Umbilical cord (tissue), 2 donors: ENCODE measurements around the gene MCM3AP. TPM values are rescaled to one million over a fixed set of nuclear protein-coding genes. Genes with fewer than 3 reads are reported as not detected.

Experiments used
- DNase-seq: peaks from one replicate; pipeline ENCODE4 v3.0.0-alpha.2; 2015; ENCODE audit warnings: low spot score
- total RNA-seq: library from RNA; depleted of rRNA; stranded (reverse); fragments of >200 nt; gene quantifications from one replicate; pipeline ENCODE4 v1.2.3, GENCODE V29; 2014; ENCODE audit warnings: low replicate concordance; ENCODE audit not compliant: insufficient read depth

MCM3AP gene
- total RNA-seq, 1 donor from 2014 or later = 35.2 TPM

- no peak for DNase-seq
Measured at GRCh38 chr21:46218906-46219590, 66.4 kb downstream of the MCM3AP start.

- DNase-seq = no peak
Measured at GRCh38 chr21:46217511-46218196, 67.8 kb downstream of the MCM3AP start.

- no peak for DNase-seq
Measured at GRCh38 chr21:46216132-46216747, 69.2 kb downstream of the MCM3AP start.

- no peak for DNase-seq
Measured at GRCh38 chr21:46215436-46216131, 69.8 kb downstream of the MCM3AP start.

- DNase-seq = no peak
Measured at GRCh38 chr21:46214478-46215340, 70.7 kb downstream of the MCM3AP start.

- DNase-seq = peak; percentile 52
Measured at GRCh38 chr21:46213620-46214286, 71.7 kb downstream of the MCM3AP start.

GRCh38 chr21:46212721-46213484 is 72.5 kb downstream of the MCM3AP start:
- DNase-seq = no peak

- no peak for DNase-seq
Measured at GRCh38 chr21:46211786-46212720, 73.4 kb downstream of the MCM3AP start.

- DNase-seq = no peak
Measured at GRCh38 chr21:46211376-46211775, 74.0 kb downstream of the MCM3AP start.

- DNase-seq = no peak
Measured at GRCh38 chr21:46210378-46211136, 74.9 kb downstream of the MCM3AP start.

- no peak for DNase-seq
Measured at GRCh38 chr21:46208761-46209721, 76.4 kb downstream of the MCM3AP start.

GRCh38 chr21:46207920-46208591 is 77.4 kb downstream of the MCM3AP start:
- DNase-seq = no peak

- no peak for DNase-seq
Measured at GRCh38 chr21:46207006-46207919, 78.1 kb downstream of the MCM3AP start.

- no peak for DNase-seq
Measured at GRCh38 chr21:46206163-46207005, 79.0 kb downstream of the MCM3AP start.
